NCI-H1436 (cell line): ENCODE measurements around the gene LY86.

ENCODE experiments used
- DNase-seq: peaks from one replicate; lab custom pipeline; 2025; lab: John Stamatoyannopoulos, UW

Gene LY86

GRCh38 chr6:6623553-6623952 lies 35.0 kb downstream of the LY86 start:
- DNase-seq: no peak

GRCh38 chr6:6624269-6624990 lies 35.9 kb downstream of the LY86 start:
- DNase-seq: no peak

GRCh38 chr6:6626187-6626586 lies 37.7 kb downstream of the LY86 start:
- DNase-seq: no peak

GRCh38 chr6:6629402-6629801 lies 40.9 kb downstream of the LY86 start:
- no peak for DNase-seq

- DNase-seq: no peak
Measured at GRCh38 chr6:6631053-6631452, 42.5 kb downstream of the LY86 start.

- no peak for DNase-seq
Measured at GRCh38 chr6:6631534-6632276, 43.2 kb downstream of the LY86 start.

- no peak for DNase-seq
Measured at GRCh38 chr6:6633898-6634734, 45.6 kb downstream of the LY86 start.

GRCh38 chr6:6634735-6635075 lies 46.2 kb downstream of the LY86 start:
- no peak for DNase-seq

GRCh38 chr6:6635291-6635690 lies 46.8 kb downstream of the LY86 start:
- DNase-seq: no peak

- no peak for DNase-seq
Measured at GRCh38 chr6:6635869-6636268, 47.3 kb downstream of the LY86 start.

- no peak for DNase-seq
Measured at GRCh38 chr6:6639572-6639971, 51.1 kb downstream of the LY86 start.

- no peak for DNase-seq
Measured at GRCh38 chr6:6640926-6641325, 52.4 kb downstream of the LY86 start.

GRCh38 chr6:6643398-6643797 lies 54.9 kb downstream of the LY86 start:
- no peak for DNase-seq

GRCh38 chr6:6645261-6645917 lies 56.9 kb downstream of the LY86 start:
- no peak for DNase-seq

GRCh38 chr6:6646384-6646783 lies 57.9 kb downstream of the LY86 start:
- DNase-seq: no peak

- DNase-seq: no peak
Measured at GRCh38 chr6:6646859-6647258, 58.3 kb downstream of the LY86 start.

- no peak for DNase-seq
Measured at GRCh38 chr6:6648692-6649343, 60.3 kb downstream of the LY86 start.

GRCh38 chr6:6649824-6650349 lies 61.4 kb downstream of the LY86 start:
- no peak for DNase-seq

- DNase-seq: no peak
Measured at GRCh38 chr6:6650839-6651238, 62.3 kb downstream of the LY86 start.

- DNase-seq: no peak
Measured at GRCh38 chr6:6651335-6651734, 62.8 kb downstream of the LY86 start.

GRCh38 chr6:6652932-6653331 lies 64.4 kb downstream of the LY86 start:
- no peak for DNase-seq
